Peyer's patch (tissue), 4 donors: ENCODE data around the gene COL6A1.

ENCODE experiments used
- CTCF ChIP-seq, 6 experiments: fragments of 450-650 bp in 4 of 6; fragments of 200-600 bp in 2 of 6; sonication (generic) in 1 of 6; IDR thresholded peaks; one replicate each; pipeline ENCODE4 v1.5.1; 2017 to 2019; ENCODE audit warnings: antibody characterized with exemption in 6 of 6, mild to moderate bottlenecking in 3 of 6, moderate library complexity in 1 of 6
- POLR2A ChIP-seq, 2 donors: fragments of 450-650 bp; IDR thresholded peaks; one replicate each; pipeline ENCODE4 v1.5.1; 2017; ENCODE audit warnings: antibody characterized with exemption in 2 of 2, mild to moderate bottlenecking in 2 of 2, moderate library complexity in 2 of 2

GRCh38 chr21:45949928-45950739, 31.4 kb upstream of the COL6A1 start:
- TF ChIP-seq CTCF (IDR thresholded peaks at IDR 0.05) = no peak
- TF ChIP-seq POLR2A (IDR thresholded peaks at IDR 0.05) = no peak
